Spinal cord (tissue), 10 donors: Measurements from ENCODE around the gene GRID1. TPM values are rescaled to one million over a fixed set of nuclear protein-coding genes. Genes with fewer than 3 reads are reported as not detected.

Experiments used
- DNase-seq, 6 donors: peaks; one replicate each; pipeline versions ENCODE4 v3.0.0 to v3.0.0-alpha.2; 2013 to 2015; ENCODE audit warnings: low spot score in 6 of 6, low read depth in 4 of 6
- H3K27ac ChIP-seq: one replicate; pipeline ENCODE4 v1.5.1; 2013; ENCODE audit warnings: low read depth, low read length, control low read depth
- H3K27me3 ChIP-seq: one replicate; pipeline ENCODE4 v1.6.1; 2013; ENCODE audit warnings: low read length; ENCODE audit not compliant: control insufficient read depth, insufficient read depth
- H3K36me3 ChIP-seq: one replicate; pipeline ENCODE4 v1.6.1; 2013; ENCODE audit warnings: low read length; ENCODE audit not compliant: control insufficient read depth, insufficient read depth
- H3K4me1 ChIP-seq: one replicate; pipeline ENCODE4 v1.6.1; 2013; ENCODE audit warnings: low read length; ENCODE audit not compliant: control insufficient read depth, insufficient read depth
- H3K4me3 ChIP-seq: one replicate; pipeline ENCODE4 v1.5.1; 2013; ENCODE audit warnings: low read depth, low read length, control low read depth
- H3K9me3 ChIP-seq: one replicate; pipeline ENCODE4 v1.6.1; 2013; ENCODE audit warnings: low read length; ENCODE audit not compliant: control insufficient read depth, insufficient read depth
- WGBS: methylation state at CpG from one replicate; pipeline ENCODE4 v1.1.5; 2013; ENCODE audit warnings: missing lambda C conversion rate; ENCODE audit not compliant: insufficient coverage; 5-methylcytosine and 5-hydroxymethylcytosine counted together
- polyA plus RNA-seq, 2 donors: library from polyadenylated mRNA; unstranded; fragments of 120-200 nt; gene quantifications; one replicate each; pipeline ENCODE4 v1.2.1, GENCODE V29; 2013; ENCODE audit not compliant: insufficient read length in 2 of 2
- total RNA-seq, 2 donors: library from RNA; depleted of rRNA in 1 of 2; stranded (reverse); fragments of 120-200 nt in 1 of 2; fragments of >200 nt in 1 of 2; gene quantifications; one replicate each; pipeline versions ENCODE4 v1.2.3 to v1.2.4, GENCODE V29; 2013 to 2014
- donor health status: healthy.

GRID1 gene
- total and polyA plus RNA-seq, 4 donors, result 7.6 to 30.1 (median 22.2) TPM

DNA sequence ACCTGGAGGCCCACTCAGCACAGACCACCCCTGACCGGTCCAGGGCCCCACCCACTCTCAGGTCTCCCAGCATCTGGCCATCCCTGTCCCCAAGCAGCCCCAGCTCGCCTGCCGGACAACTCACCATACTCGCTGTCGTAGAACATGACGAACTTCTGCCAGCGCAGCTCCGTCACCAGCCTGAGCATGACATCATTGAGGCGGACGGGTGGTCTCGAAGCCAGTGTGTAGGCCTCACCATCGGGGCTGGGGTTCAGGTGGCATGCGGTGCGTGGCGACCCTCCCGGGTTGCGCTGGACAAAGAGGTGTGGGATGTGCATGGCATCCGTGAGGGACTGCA lies 160.4 kb downstream of the GRID1 start:
- Histone ChIP-seq H3K27me3 (peaks cover 2% of the 10 kb centered on the region), H3K27ac (no peak overlapping the region), H3K9me3 (no peaks in the 10 kb centered on the region), H3K4me1 (peaks cover 17% of the 10 kb centered on the region), H3K36me3 (peaks cover 15% of the 10 kb centered on the region), H3K4me3 (no peak overlapping the region)
- no peak for DNase-seq
- 97% methylated on average over 18 of the region's 18 CpGs for WGBS

DNA sequence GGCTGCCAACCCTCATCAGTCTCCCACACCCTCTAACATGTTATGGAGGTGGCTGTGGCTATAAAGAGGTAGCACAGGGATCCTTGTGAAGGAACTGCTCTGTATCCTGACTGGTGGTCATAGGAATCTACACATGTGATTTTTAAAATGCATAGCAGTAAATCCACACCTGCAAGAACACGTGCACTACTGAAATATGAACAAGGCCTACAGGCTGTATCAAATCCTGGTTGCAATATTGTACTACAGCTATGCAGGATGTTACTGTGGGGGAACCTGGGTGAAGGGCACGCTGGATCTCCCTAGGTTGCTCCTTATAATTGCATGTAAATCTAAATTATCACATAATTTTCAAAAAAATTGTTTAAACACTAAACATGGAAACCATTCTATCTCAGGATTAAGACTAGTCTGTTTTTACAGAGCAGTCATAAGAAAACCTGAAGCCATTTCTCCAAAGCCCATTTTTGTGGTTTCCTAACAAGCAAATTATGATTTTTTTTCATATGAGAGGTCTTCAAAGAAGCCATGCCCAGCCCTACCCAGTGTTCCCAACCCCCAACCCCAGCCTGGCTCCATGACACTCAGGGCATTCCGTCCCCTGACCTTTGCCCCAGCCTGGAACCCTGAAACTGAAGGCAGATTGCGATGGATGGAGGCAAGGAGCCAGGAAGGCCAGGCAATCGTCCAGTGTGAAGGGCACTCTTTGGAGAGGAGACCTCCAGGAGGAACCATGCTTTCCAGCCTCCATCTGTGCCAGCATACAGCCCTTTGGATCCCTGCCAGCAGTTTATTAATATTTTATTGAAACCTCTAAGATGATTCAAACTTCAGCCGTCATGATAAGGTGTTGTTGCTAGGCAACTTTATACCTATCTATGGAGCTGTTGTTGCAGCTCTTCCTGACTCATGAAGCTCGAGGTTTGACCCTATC lies 161.0 kb downstream of the GRID1 start:
- H3K27ac ChIP-seq, result no peak overlapping the region
- peaks cover 2% of the 10 kb centered on the region for H3K27me3 ChIP-seq
- no peaks in the 10 kb centered on the region for H3K9me3 ChIP-seq
- peaks cover 15% of the 10 kb centered on the region for H3K36me3 ChIP-seq
- WGBS, result 90% methylated on average over 4 of the region's 7 CpGs
- no peak overlapping the region for H3K4me3 ChIP-seq
- peak in 1 of 6 donors; percentile 73 for DNase-seq
- peaks cover 17% of the 10 kb centered on the region for H3K4me1 ChIP-seq

DNA sequence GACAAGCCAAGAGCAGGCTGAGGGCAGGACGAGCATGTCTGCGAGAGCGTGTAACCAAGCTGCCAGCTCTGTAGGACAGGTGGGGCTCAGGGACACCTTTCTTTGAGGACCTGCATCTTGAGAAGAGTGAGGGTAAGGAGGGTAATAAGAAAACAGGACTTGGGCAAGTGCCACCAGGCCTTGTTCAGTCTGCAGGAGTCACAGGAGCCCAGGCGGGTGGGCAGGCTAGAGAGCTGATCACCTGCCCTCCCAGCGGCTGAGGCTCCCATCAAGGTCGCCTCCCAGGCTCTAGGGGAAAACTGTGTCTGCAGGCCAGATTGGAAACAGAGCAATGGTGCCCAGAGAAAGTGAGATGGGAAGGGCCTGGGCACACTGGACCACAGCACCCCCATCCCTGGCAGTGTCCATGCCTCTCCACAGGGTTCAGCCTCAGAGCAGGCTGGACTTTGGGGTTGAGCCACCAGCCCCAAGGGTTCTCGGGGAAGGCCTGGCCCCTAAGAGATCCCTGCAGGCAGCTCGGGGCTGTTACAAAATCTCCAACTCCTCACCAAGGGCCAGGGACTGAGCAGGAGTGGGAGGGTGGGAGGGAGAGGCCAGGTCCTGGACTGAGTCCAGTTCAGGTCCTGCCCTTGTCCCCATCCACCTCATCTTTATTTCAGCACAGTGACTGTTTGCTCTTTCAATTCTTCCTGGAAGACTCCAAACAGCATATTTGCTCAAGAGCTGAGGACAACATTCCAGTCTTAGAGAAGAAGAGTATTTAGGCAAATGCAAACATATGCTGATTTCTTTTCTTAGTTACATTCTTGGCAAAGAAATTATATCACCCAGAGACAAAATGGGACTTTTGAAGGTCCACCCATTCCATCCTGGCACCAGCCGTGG lies 161.9 kb downstream of the GRID1 start:
- H3K27ac ChIP-seq, result no peak overlapping the region
- H3K4me3 ChIP-seq, result no peak overlapping the region
- 97% methylated on average over 5 of the region's 9 CpGs for WGBS
- peaks cover 17% of the 10 kb centered on the region for H3K4me1 ChIP-seq
- no peaks in the 10 kb centered on the region for H3K9me3 ChIP-seq
- no peaks in the 10 kb centered on the region for H3K27me3 ChIP-seq
- DNase-seq, result peak in 2 of 6 donors; percentile 62 to 75
- H3K36me3 ChIP-seq, result peaks cover 15% of the 10 kb centered on the region

DNA sequence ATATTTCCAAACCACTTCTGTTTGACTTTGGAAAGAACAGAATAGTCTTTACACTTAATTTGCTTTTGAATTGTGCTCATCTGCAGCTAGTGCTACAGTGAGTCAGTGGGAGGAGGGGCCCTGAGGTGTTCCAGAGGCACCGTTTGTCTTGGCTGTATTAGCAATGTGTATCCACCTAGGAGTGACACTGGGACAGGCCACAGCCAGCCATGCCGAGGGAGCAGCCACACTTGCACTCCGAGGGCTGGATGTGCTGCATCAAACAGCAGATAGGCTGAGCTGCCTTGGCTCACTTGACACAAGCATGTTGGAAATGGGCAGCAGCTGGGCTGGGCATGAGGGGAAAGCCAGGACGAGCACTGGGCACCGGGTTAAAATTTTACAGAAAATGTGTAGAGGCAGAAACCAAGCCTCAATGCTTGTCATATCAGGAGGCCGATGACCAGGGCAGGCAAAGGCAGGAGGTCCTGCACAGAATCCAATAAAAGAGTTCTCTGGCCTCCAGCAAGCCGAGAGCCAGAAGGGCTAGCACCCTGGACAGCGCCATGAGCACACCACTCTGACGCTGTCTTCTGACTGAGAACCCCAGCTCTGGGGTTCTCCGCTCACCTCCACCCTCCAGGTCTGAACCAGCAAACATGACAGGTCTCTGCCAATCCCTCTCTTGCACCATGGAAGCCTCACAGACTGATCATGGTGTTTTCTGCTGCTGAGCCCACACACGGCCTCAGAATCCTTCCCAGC lies 163.3 kb downstream of the GRID1 start:
- DNase-seq, result no peak
- 70% methylated on average over 11 of the region's 11 CpGs for WGBS
- H3K9me3 ChIP-seq, result no peaks in the 10 kb centered on the region

DNA sequence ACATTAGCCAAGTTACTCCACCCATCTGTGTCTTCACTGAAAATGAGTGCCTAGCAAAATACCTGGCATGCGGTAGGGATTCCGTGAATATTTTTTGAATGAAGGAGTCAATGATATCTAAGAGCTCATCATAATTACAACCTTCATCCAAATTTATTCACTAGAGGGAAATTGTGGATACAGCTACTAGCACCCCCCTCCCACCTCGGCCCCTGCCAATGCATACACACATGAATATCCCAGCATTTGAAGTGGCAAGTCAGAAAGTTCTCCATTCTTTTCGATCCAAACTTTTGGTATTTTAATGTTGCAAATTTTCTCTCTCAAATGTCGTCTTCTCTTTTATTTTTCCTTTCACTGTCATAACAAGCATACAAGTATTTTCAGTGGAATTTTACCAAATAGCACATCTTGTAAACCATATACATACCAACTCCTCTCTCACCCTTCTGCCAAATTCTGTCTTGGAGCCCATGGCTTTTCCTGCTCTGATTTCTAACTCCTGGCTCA lies 164.3 kb downstream of the GRID1 start:
- DNase-seq, result peak in 1 of 6 donors; percentile 70
- Histone ChIP-seq H3K9me3 (no peaks in the 10 kb centered on the region), H3K4me3 (no peak overlapping the region), H3K36me3 (peaks cover 17% of the 10 kb centered on the region), H3K4me1 (peaks cover 20% of the 10 kb centered on the region), H3K27ac (no peak overlapping the region), H3K27me3 (no peaks in the 10 kb centered on the region)
- WGBS, result 100% methylated on average over 1 of the region's 5 CpGs

More for the DNA sequence above, 163.3 kb downstream of the GRID1 start:
- H3K27me3 ChIP-seq, result no peaks in the 10 kb centered on the region
- peaks cover 15% of the 10 kb centered on the region for H3K36me3 ChIP-seq
- H3K4me1 ChIP-seq, result peaks cover 17% of the 10 kb centered on the region
- no peak overlapping the region for H3K4me3 ChIP-seq
- no peak overlapping the region for H3K27ac ChIP-seq

DNA sequence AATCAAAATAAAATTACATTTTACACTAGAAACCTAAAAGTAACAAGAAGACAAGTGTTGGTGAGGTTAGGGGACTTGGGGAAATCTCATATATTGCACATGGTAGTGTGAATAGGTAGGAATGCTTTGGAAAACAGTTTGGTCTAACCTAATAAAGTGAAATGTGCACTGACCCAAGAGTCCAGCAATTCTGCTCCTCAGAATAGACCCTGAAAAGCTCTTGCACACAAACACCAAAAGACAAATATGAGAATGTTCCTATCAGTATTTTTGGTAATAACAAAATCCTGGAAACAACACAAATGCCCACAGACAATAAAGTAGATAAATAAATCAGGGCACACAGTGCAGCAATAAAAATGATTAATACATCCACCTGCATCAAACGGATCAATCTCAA lies 165.7 kb downstream of the GRID1 start:
- no peak overlapping the region for H3K4me3 ChIP-seq
- no peak for DNase-seq
- no peaks in the 10 kb centered on the region for H3K9me3 ChIP-seq
- peaks cover 21% of the 10 kb centered on the region for H3K4me1 ChIP-seq
- H3K27me3 ChIP-seq, result no peaks in the 10 kb centered on the region
- peaks cover 14% of the 10 kb centered on the region for H3K36me3 ChIP-seq
- no CpG with 5 or more reads among the region's 1 CpG for WGBS
- no peak overlapping the region for H3K27ac ChIP-seq

DNA sequence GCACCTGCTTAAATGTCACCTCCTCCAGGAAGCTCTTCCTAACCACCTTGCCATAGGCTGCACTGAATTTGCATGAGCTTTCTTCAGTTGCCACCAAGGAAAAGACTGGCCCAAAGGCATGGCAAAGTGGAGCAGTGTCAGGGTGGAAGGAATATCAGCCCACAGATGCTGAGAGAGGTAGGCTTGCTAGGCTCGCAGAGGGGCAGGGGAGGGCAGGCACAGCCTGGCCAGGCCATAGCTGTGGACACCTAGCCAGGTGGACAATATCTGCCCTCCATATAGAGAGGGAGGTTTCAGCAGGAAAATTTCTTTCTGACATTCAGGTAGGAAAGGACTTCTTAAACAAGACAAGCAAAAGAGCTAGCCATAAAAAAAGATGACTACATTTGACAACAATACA lies 166.3 kb downstream of the GRID1 start:
- DNase-seq, result no peak
- H3K27ac ChIP-seq, result no peak overlapping the region
- no peaks in the 10 kb centered on the region for H3K27me3 ChIP-seq
- peaks cover 26% of the 10 kb centered on the region for H3K4me1 ChIP-seq
- 80% methylated on average over 1 of the region's 1 CpG for WGBS
- H3K9me3 ChIP-seq, result no peaks in the 10 kb centered on the region
- no peak overlapping the region for H3K4me3 ChIP-seq
- peaks cover 14% of the 10 kb centered on the region for H3K36me3 ChIP-seq

DNA sequence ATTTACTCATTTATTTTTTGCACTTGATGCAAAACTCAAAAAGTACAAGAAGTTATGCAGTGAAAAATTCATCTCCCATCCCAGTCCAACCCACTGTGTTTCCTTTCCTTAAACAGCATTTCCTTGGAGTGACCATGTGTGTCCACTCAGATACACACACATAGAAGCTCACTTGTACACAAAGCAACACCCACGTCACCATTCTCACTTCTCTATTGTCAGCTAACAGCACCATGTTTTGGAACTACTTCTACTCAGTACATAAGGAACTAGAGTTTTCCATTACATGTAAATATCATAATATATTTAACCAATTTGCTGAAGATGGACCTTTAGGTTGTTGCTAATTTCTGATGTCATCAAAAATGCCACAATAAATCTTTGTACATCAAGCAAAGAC lies 167.6 kb downstream of the GRID1 start:
- DNase-seq, result no peak
- H3K4me3 ChIP-seq, result no peak overlapping the region
- no peak overlapping the region for H3K27ac ChIP-seq
- peaks cover 9% of the 10 kb centered on the region for H3K36me3 ChIP-seq
- no peaks in the 10 kb centered on the region for H3K27me3 ChIP-seq
- WGBS, result no CpG with 5 or more reads among the region's 1 CpG
- no peaks in the 10 kb centered on the region for H3K9me3 ChIP-seq
- peaks cover 26% of the 10 kb centered on the region for H3K4me1 ChIP-seq

DNA sequence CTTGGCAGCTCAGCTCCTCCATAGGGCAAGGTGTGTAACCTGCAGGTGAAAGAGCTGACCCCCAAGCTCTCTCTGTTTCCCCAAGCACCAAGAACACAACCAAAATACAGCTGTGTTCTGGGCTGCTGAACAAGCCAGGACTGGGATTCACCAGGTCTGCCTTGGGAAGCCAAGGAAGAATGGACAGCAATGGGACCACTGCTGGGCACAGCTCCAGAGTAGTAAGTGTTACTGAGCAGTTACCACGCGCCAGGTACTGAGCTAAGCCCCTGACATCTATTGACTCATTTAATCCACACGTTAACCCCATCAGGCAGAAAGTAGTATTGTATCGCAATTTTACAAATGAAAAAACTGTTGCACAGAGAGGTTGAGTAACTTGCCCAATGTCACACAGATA lies 168.3 kb downstream of the GRID1 start:
- Histone ChIP-seq H3K4me1 (peaks cover 24% of the 10 kb centered on the region), H3K27ac (no peak overlapping the region), H3K9me3 (no peaks in the 10 kb centered on the region), H3K36me3 (peaks cover 7% of the 10 kb centered on the region), H3K27me3 (no peaks in the 10 kb centered on the region), H3K4me3 (no peak overlapping the region)
- no peak for DNase-seq
- WGBS, result 92% methylated on average over 1 of the region's 4 CpGs
